Fibroblast of lung (primary cell): ENCODE data around the gene CATSPER1. TPM values are rescaled to one million over a fixed set of nuclear protein-coding genes. Genes with fewer than 3 reads are reported as not detected.

Experiments
- DNase-seq, 2 donors: peaks; one replicate each; pipeline versions ENCODE4 v3.0.0 to v3.0.0-alpha.2; 2010; ENCODE audit warnings: low read depth in 2 of 2
- H2AFZ ChIP-seq: 2 replicates; pipeline ENCODE4 v1.5.1; 2012; ENCODE audit warnings: low read length, control low read depth, inconsistent platforms
- H3K27ac ChIP-seq: 2 replicates; pipeline ENCODE4 v1.5.1; 2011; ENCODE audit warnings: low read length, control low read depth; ENCODE audit not compliant: insufficient read depth
- H3K27me3 ChIP-seq: 2 replicates; pipeline ENCODE4 v1.5.1; 2011; ENCODE audit warnings: mild to moderate bottlenecking, low read length; ENCODE audit not compliant: control insufficient read depth, insufficient read depth
- H3K36me3 ChIP-seq: 2 replicates; pipeline ENCODE4 v1.5.1; 2011; ENCODE audit warnings: low read length; ENCODE audit not compliant: control insufficient read depth, insufficient read depth
- H3K4me1 ChIP-seq: 2 replicates; pipeline ENCODE4 v1.5.1; 2011; ENCODE audit warnings: low read length; ENCODE audit not compliant: control insufficient read depth, insufficient read depth; ENCODE audit errors: extremely low read depth
- H3K4me2 ChIP-seq: 2 replicates; pipeline ENCODE4 v1.5.1; 2011; ENCODE audit warnings: low read length, control low read depth; ENCODE audit not compliant: insufficient read depth; ENCODE audit errors: extremely low read depth
- H3K4me3 ChIP-seq, 4 experiments: fragments of 200-600 bp in 1 of 4; sonication (generic) in 1 of 4; replicated peaks in 1 of 4; 2 replicates each; pipeline ENCODE4 v1.5.1; 2011 to 2016; ENCODE audit warnings: low read length in 4 of 4, low read depth in 3 of 4, mild to moderate bottlenecking in 3 of 4, control low read depth in 2 of 4, inconsistent platforms in 1 of 4, mixed read lengths in 1 of 4; ENCODE audit not compliant: insufficient read depth in 1 of 4; ENCODE audit errors: control extremely low read depth in 1 of 4
- H3K79me2 ChIP-seq: 2 replicates; pipeline ENCODE4 v1.5.1; 2012; ENCODE audit warnings: mild to moderate bottlenecking, low read length, inconsistent platforms; ENCODE audit not compliant: control insufficient read depth, insufficient read depth
- H3K9ac ChIP-seq: 2 replicates; pipeline ENCODE4 v1.5.1; 2011; ENCODE audit warnings: mild to moderate bottlenecking, low read length, control low read depth; ENCODE audit not compliant: insufficient read depth
- H3K9me3 ChIP-seq: 2 replicates; pipeline ENCODE4 v1.5.1; 2012; ENCODE audit warnings: low read depth, low read length; ENCODE audit not compliant: control insufficient read depth, insufficient read depth
- H4K20me1 ChIP-seq: 2 replicates; pipeline ENCODE4 v1.5.1; 2011; ENCODE audit warnings: low read length; ENCODE audit not compliant: control insufficient read depth, insufficient read depth; ENCODE audit errors: extremely low read depth
- CTCF ChIP-seq, 2 donors: IDR thresholded peaks in 1 of 2; conservative IDR thresholded peaks in 1 of 2; 1 replicate in 1 of 2; 2 replicates in 1 of 2; pipeline ENCODE4 v1.5.1; 2011 to 2012; ENCODE audit warnings: low read length in 2 of 2, control low read depth in 1 of 2, inconsistent platforms in 1 of 2, low read depth in 1 of 2, mild to moderate bottlenecking in 1 of 2
- EZH2 ChIP-seq: IDR thresholded peaks from 2 replicates; pipeline ENCODE4 v1.5.1; 2012; ENCODE audit warnings: low read length, control low read depth, mild to moderate bottlenecking; ENCODE audit errors: missing control alignments
- polyA plus RNA-seq, 2 donors: library from polyadenylated mRNA; depleted of rRNA in 1 of 2; stranded (reverse) in 1 of 2; unstranded in 1 of 2; fragments of >200 nt; gene quantifications; 2 replicates each; pipeline ENCODE4 v1.2.1, GENCODE V29; 2011 to 2012; ENCODE audit warnings: missing spikeins in 1 of 2
- total RNA-seq: library from RNA; depleted of rRNA; stranded (reverse); fragments of >200 nt; gene quantifications from 2 replicates; pipeline ENCODE4 v1.2.1, GENCODE V29; 2014

The CATSPER1 gene
- total and polyA plus RNA-seq, 2 donors (not counting 1 experiment from before 2014, with no cell fraction given), result not detected

- H3K36me3 ChIP-seq, result peaks cover 18% of the 10 kb centered on the region
- peaks cover under 1% of the 10 kb centered on the region for H3K4me1 ChIP-seq
- H3K79me2 ChIP-seq, result peaks cover 29% of the 10 kb centered on the region
- no peaks in the 10 kb centered on the region for H3K9me3 ChIP-seq
- H3K4me2 ChIP-seq, result no peak overlapping the region
- DNase-seq, result no peak
- no peak overlapping the region for H3K9ac ChIP-seq
- H4K20me1 ChIP-seq, result no peaks in the 10 kb centered on the region
- no peak for TF ChIP-seq CTCF (conservative IDR thresholded peaks at IDR 0.05 in 1 of 2, IDR thresholded peaks at IDR 0.05 in 1 of 2; ENCODE audit: low read depth in 1 of 2, low read length in 2 of 2)
- no peak for TF ChIP-seq EZH2
- H3K27ac ChIP-seq, result no peak overlapping the region
- H2AFZ ChIP-seq, result no peak overlapping the region
- H3K27me3 ChIP-seq, result no peaks in the 10 kb centered on the region
- H3K4me3 ChIP-seq, result no peak overlapping the region
Measured at GRCh38 chr11:66056501-66056900, 30.2 kb upstream of the CATSPER1 start.

GRCh38 chr11:66055021-66055420 lies 28.7 kb upstream of the CATSPER1 start:
- Histone ChIP-seq H3K27me3 (no peaks in the 10 kb centered on the region), H3K79me2 (peaks cover 29% of the 10 kb centered on the region), H3K9ac (no peak overlapping the region), H4K20me1 (no peaks in the 10 kb centered on the region), H3K9me3 (no peaks in the 10 kb centered on the region), H3K4me2 (no peak overlapping the region), H3K36me3 (peaks cover 17% of the 10 kb centered on the region), H3K4me3 (no peak overlapping the region), H2AFZ (no peak overlapping the region), H3K27ac (no peak overlapping the region), H3K4me1 (peaks cover 4% of the 10 kb centered on the region)
- TF ChIP-seq EZH2 (no peak), CTCF (conservative IDR thresholded peaks at IDR 0.05 in 1 of 2, IDR thresholded peaks at IDR 0.05 in 1 of 2; ENCODE audit: low read depth in 1 of 2, low read length in 2 of 2) (no peak)
- no peak for DNase-seq

GRCh38 chr11:66052664-66052982 lies 26.3 kb upstream of the CATSPER1 start:
- Histone ChIP-seq H2AFZ (peak overlapping the region; percentile 87), H3K9ac (peak overlapping the region; percentile 98), H3K4me1 (peaks cover 4% of the 10 kb centered on the region), H3K4me3 (peak overlapping the region; percentile 71 to 98 (median 89)), H3K79me2 (peaks cover 29% of the 10 kb centered on the region), H4K20me1 (no peaks in the 10 kb centered on the region), H3K36me3 (peaks cover 7% of the 10 kb centered on the region), H3K9me3 (no peaks in the 10 kb centered on the region), H3K27me3 (peaks cover 2% of the 10 kb centered on the region), H3K27ac (peak overlapping the region; percentile 94), H3K4me2 (peak overlapping the region; percentile 72)
- no peak for DNase-seq
- TF ChIP-seq EZH2, result no peak
- no peak for TF ChIP-seq CTCF (conservative IDR thresholded peaks at IDR 0.05 in 1 of 2, IDR thresholded peaks at IDR 0.05 in 1 of 2; ENCODE audit: low read depth in 1 of 2, low read length in 2 of 2)
